OCI-LY3 (cell line): Measurements from ENCODE around the gene RRH.
"Not testable (repeated sequence)": the region's sequence is repeated elsewhere in the genome, so short reads cannot be mapped to it uniquely, and the experiment has no call there.

Experiments used
- H2AFZ ChIP-seq: fragments of 200-600, 300-600 bp; shearing (Covaris generic); 2 replicates; pipeline ENCODE4 v1.6.0; 2014; ENCODE audit warnings: antibody characterized with exemption, low read depth, low read length
- H3K27ac ChIP-seq: fragments of 200-600, 300-600 bp; sonication (generic); 2 replicates; pipeline ENCODE4 v1.5.1; 2014; ENCODE audit warnings: mild to moderate bottlenecking, low read length, moderate library complexity, mixed read lengths
- H3K27me3 ChIP-seq: fragments of 200-600, 300-600 bp; sonication (generic); 2 replicates; pipeline ENCODE4 v1.6.1; 2014; ENCODE audit warnings: low read depth, low read length, mixed read lengths
- H3K36me3 ChIP-seq: fragments of 200-600, 300-600 bp; sonication (generic); replicated peaks from 2 replicates; pipeline ENCODE3; 2014; ENCODE audit warnings: low read depth, low read length, mixed read lengths
- H3K4me1 ChIP-seq: fragments of 300-600, 200-600 bp; sonication (generic); 2 replicates; pipeline ENCODE4 v1.6.1; 2014; ENCODE audit warnings: low read length, mixed read lengths
- H3K4me2 ChIP-seq: fragments of 200-600, 300-600 bp; sonication (generic); 2 replicates; pipeline ENCODE4 v1.6.1; 2014; ENCODE audit warnings: low read length, mixed read lengths
- H3K4me3 ChIP-seq: fragments of 300-600, 200-600 bp; sonication (generic); 2 replicates; pipeline ENCODE4 v1.5.1; 2014; ENCODE audit warnings: antibody characterized with exemption, mild to moderate bottlenecking, low read length, moderate library complexity
- H3K79me2 ChIP-seq: fragments of 300-600, 200-600 bp; shearing (Covaris generic); 2 replicates; pipeline ENCODE4 v1.6.1; 2014; ENCODE audit warnings: mild to moderate bottlenecking, low read length, mixed read lengths
- H3K9ac ChIP-seq: fragments of 300-600, 200-600 bp; shearing (Covaris generic); 2 replicates; pipeline ENCODE4 v1.6.0; 2014; ENCODE audit warnings: mild to moderate bottlenecking, low read length, moderate library complexity
- H3K9me3 ChIP-seq: fragments of 200-600, 300-600 bp; shearing (Covaris generic); 2 replicates; pipeline ENCODE4 v1.6.1; 2014; ENCODE audit warnings: low read length, mixed read lengths; ENCODE audit not compliant: insufficient read depth
- H4K20me1 ChIP-seq: fragments of 200-600, 300-600 bp; sonication (generic); 2 replicates; pipeline ENCODE4 v1.6.1; 2016; ENCODE audit warnings: low read length, mixed read lengths; ENCODE audit not compliant: insufficient read depth
- CTCF ChIP-seq: fragments of 200-600, 300-600 bp; sonication (generic); IDR thresholded peaks from 2 replicates; pipeline ENCODE4 v1.5.1; 2014; ENCODE audit warnings: antibody characterized with exemption, low read length, low read depth
- EZH2phosphoT487 ChIP-seq: fragments of 200-600 bp; shearing (Covaris generic); IDR thresholded peaks from 2 replicates; pipeline ENCODE4 v1.6.1; 2018; ENCODE audit warnings: antibody characterized with exemption, mixed run types, low read depth

Gene RRH

DNA sequence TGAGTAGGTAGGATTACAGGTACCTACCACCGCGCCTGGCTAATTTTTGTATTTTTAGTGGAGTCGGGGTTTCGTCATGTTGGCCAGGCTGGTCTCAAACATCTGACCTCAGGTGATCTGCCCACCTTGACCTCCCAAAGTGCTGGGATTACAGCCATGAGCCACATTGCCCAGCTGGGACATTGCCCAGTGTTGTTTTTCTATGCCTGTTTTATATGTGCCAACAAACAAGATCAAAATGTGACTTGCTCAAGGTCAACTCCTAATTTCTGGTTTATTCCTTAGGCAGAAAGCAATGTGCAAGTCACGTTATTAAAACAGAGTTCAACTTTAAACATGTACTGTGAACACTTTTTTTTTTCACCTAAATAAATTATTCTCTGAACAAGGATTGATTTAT, 22.8 kb downstream of the RRH start:
- no peaks in the 10 kb centered on the region for H3K79me2 ChIP-seq

DNA sequence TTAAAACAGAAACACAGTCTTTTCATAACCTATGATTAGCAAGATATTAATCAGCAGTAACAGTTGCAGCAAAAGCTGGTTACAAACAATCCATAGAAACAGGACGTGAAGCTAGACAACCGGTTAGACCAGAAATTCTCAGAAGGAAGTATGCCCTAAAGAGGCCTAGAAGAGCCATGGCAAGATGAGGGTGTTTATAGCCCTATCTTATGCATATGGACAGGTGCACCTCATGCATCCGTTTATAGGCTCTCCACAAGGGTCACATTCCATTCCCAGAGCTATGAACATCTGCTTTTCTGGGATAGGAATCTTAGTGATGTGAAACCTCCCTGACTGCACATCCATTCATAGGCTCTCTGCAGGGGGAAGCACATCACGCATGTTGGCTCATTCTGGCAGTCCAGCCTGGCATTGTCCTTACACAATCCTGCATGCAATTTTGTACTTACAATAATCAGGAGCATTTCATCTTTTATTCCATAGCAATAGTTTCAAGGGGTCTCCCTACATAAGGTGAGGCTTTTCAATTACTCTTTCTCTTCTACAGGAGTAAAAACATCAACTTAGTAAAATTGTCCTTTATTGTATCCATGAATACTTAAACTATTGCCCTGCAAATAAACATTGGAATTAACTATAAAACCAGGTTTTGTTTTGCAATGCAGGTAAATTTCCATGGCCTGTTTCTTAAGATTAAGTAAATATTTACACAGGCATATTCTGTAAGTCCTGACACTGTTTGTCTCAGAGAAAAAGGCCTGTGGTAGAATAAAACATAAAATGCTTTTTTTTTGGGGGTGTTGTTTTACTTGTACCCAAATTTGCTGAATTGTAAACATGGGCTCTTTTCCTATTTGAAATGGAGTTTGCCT, 31.9 kb downstream of the RRH start:
- H4K20me1 ChIP-seq, H3K27me3 ChIP-seq, H3K9ac ChIP-seq, H3K27ac ChIP-seq, H3K4me2 ChIP-seq, H2AFZ ChIP-seq, H3K4me3 ChIP-seq, H3K9me3 ChIP-seq, H3K4me1 ChIP-seq, H3K79me2 ChIP-seq: not testable (repeated sequence)
- H3K36me3 ChIP-seq: peaks cover 17% of the 10 kb centered on the region

More for the DNA sequence above, 22.8 kb downstream of the RRH start:
- Histone ChIP-seq H2AFZ (no peak overlapping the region), H3K27ac (no peak overlapping the region), H3K9ac (no peak overlapping the region), H3K4me1 (no peaks in the 10 kb centered on the region), H3K27me3 (no peaks in the 10 kb centered on the region), H3K4me2 (no peak overlapping the region), H3K9me3 (no peaks in the 10 kb centered on the region), H3K36me3 (no peaks in the 10 kb centered on the region), H4K20me1 (no peaks in the 10 kb centered on the region), H3K4me3 (no peak overlapping the region)
- TF ChIP-seq EZH2phosphoT487: no peak
- no peak for TF ChIP-seq CTCF

DNA sequence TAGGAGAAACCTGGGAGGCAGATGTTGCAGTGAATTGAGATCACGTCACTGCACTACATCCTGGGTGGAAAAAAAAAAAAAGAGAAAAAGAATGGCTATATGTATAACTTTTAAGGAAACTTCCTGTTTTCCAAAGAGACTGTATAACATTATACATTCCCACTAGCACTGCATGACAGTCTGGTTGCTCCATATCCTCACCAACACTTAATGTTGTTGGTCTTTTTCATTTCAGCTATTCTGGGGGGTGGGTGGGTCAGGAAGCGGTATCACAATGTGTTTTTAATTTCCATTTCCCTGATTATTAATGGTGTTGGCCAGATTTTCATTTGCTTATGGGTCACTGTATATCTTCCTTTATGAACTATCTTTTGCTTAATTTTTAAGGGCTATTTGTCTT, 33.5 kb downstream of the RRH start:
- no peak overlapping the region for H3K4me3 ChIP-seq
- no peaks in the 10 kb centered on the region for H3K79me2 ChIP-seq
- H4K20me1 ChIP-seq: no peaks in the 10 kb centered on the region
- H3K9me3 ChIP-seq: peaks cover 7% of the 10 kb centered on the region; the same call in 1 of the 2 replicates
- H2AFZ ChIP-seq: no peak overlapping the region
- H3K36me3 ChIP-seq: peaks cover 17% of the 10 kb centered on the region
- H3K4me2 ChIP-seq: no peak overlapping the region
- TF ChIP-seq EZH2phosphoT487 (no peak), CTCF (no peak)
- no peaks in the 10 kb centered on the region for H3K27me3 ChIP-seq
- no peak overlapping the region for H3K27ac ChIP-seq
- no peak overlapping the region for H3K9ac ChIP-seq
- no peaks in the 10 kb centered on the region for H3K4me1 ChIP-seq

DNA sequence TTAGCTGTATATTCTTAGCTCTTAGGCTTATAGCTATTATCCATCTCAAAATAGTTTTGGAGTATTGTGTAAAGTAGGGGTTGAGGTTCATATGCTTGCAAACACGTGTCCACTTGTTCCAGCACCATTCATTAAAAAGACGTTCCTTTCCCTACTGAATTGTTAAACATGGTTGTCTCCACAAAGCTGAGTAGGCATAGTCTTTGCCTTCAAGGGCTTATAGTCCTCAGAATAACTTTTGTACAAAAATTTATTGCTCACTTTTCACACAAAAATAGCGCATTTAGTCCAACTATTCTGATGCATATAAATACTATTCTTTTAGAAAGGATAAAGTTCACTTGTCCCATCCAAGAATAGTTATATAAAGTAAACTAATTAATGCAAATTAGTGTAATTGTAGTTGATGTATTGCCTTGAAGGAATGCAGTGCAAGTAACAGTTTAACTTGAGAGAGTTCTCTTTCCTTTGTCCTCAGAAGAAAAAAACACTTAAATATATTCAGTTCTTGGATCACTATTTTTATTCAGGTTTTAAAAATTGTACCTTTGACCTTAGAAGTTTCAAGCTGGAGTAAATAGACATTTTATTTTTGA, 34.2 kb downstream of the RRH start:
- Histone ChIP-seq H2AFZ (no peak overlapping the region), H3K36me3 (peaks cover 17% of the 10 kb centered on the region), H3K9me3 (peaks cover 7% of the 10 kb centered on the region; the same call in 1 of the 2 replicates), H3K27me3 (no peaks in the 10 kb centered on the region), H4K20me1 (no peaks in the 10 kb centered on the region), H3K27ac (no peak overlapping the region), H3K4me3 (no peak overlapping the region), H3K79me2 (no peaks in the 10 kb centered on the region), H3K4me2 (no peak overlapping the region), H3K9ac (no peak overlapping the region), H3K4me1 (no peaks in the 10 kb centered on the region)
- TF ChIP-seq CTCF (no peak), EZH2phosphoT487 (no peak)
